HEK293T (cell line): ENCODE measurements around the gene KRT80.

Source experiments
- CTCF ChIA-PET: fragments of 350-600 bp; formaldehyde crosslinking; extraction: SDS; loops from one replicate; lab custom pipeline; 2021; ENCODE audit warnings: antibody characterized with exemption, inconsistent platforms; lab: Yijun Ruan, JAX
- POLR2A ChIA-PET: fragments of 350-600 bp; formaldehyde crosslinking; extraction: SDS; loops from one replicate; lab custom pipeline; 2020; ENCODE audit warnings: antibody characterized with exemption, inconsistent platforms; lab: Yijun Ruan, JAX
- DNase-seq: peaks from one replicate; pipeline ENCODE4 v3.0.0; 2012; ENCODE audit warnings: mixed read lengths; ENCODE audit errors: extremely low spot score
- ARNT ChIP-seq: fragments of 450-650 bp; IDR thresholded peaks from 2 replicates; pipeline ENCODE4 v1.6.1; 2017; ENCODE audit warnings: mild to moderate bottlenecking
- BHLHE40 ChIP-seq: fragments of 450-650 bp; IDR thresholded peaks from 2 replicates; pipeline ENCODE4 v1.6.1; 2016; ENCODE audit warnings: mild to moderate bottlenecking, moderate library complexity, borderline replicate concordance
- CTBP1 ChIP-seq: fragments of 450-650 bp; IDR thresholded peaks from 2 replicates; pipeline ENCODE4 v1.6.1; 2016; ENCODE audit warnings: borderline replicate concordance
- ELF4 ChIP-seq: fragments of 450-650 bp; IDR thresholded peaks from 2 replicates; pipeline ENCODE4 v1.6.1; 2017; ENCODE audit warnings: antibody characterized with exemption
- FOXA1 ChIP-seq: fragments of 450-650 bp; IDR thresholded peaks from 2 replicates; pipeline ENCODE4 v1.6.1; 2016; ENCODE audit warnings: mild to moderate bottlenecking
- FOXK2 ChIP-seq: fragments of 450-650 bp; IDR thresholded peaks from 2 replicates; pipeline ENCODE4 v1.6.1; 2016; ENCODE audit warnings: mild to moderate bottlenecking
- FOXM1 ChIP-seq: fragments of 450-650 bp; IDR thresholded peaks from 2 replicates; pipeline ENCODE4 v1.6.1; 2017; ENCODE audit warnings: mild to moderate bottlenecking, borderline replicate concordance
- HDGF ChIP-seq: fragments of 450-650 bp; IDR thresholded peaks from 2 replicates; pipeline ENCODE4 v1.6.1; 2017; ENCODE audit warnings: antibody characterized with exemption, borderline replicate concordance
- L3MBTL2 ChIP-seq: fragments of 450-650 bp; conservative IDR thresholded peaks from 2 replicates; pipeline ENCODE4 v1.6.1; 2016; ENCODE audit warnings: mild to moderate bottlenecking
- LEF1 ChIP-seq: fragments of 450-650 bp; IDR thresholded peaks from 2 replicates; pipeline ENCODE4 v1.6.1; 2017; ENCODE audit warnings: mild to moderate bottlenecking, borderline replicate concordance
- NFRKB ChIP-seq: fragments of 450-650 bp; IDR thresholded peaks from 2 replicates; pipeline ENCODE4 v1.6.1; 2016; ENCODE audit warnings: mild to moderate bottlenecking, moderate library complexity
- PKNOX1 ChIP-seq: fragments of 450-650 bp; IDR thresholded peaks from 2 replicates; pipeline ENCODE4 v1.6.1; 2016
- SP1 ChIP-seq: fragments of 450-650 bp; IDR thresholded peaks from 2 replicates; pipeline ENCODE4 v1.6.1; 2017
- SUZ12 ChIP-seq: fragments of 450-650 bp; IDR thresholded peaks from 2 replicates; pipeline ENCODE4 v1.6.1; 2016; ENCODE audit warnings: mild to moderate bottlenecking
- TARDBP ChIP-seq: fragments of 450-650 bp; IDR thresholded peaks from 2 replicates; pipeline ENCODE4 v1.6.1; 2016
- ZNF384 ChIP-seq: fragments of 450-650 bp; IDR thresholded peaks from 2 replicates; pipeline ENCODE4 v1.6.1; 2016

KRT80 gene

GRCh38 chr12:52188658-52189057 lies 3.2 kb downstream of the KRT80 start:
- CTCF ChIA-PET, result interaction anchor here (1.1 kb wide), 1 partner anchor 13 kb away, joined by 3 read pairs; no protein-coding TSS in a partner anchor
- TF ChIP-seq PKNOX1, result no peak
- TF ChIP-seq SP1, result no peak
- TF ChIP-seq ZNF384, result no peak
- no peak for TF ChIP-seq BHLHE40
- TF ChIP-seq FOXM1, result no peak
- TF ChIP-seq TARDBP, result no peak
- no peak for TF ChIP-seq ARNT
- no peak for TF ChIP-seq LEF1
- TF ChIP-seq HDGF, result no peak
- TF ChIP-seq CTBP1, result no peak
- TF ChIP-seq ELF4, result no peak
- TF ChIP-seq SUZ12, result no peak
- TF ChIP-seq L3MBTL2, result no peak

GRCh38 chr12:52187640-52188039 lies 4.2 kb downstream of the KRT80 start:
- POLR2A ChIA-PET, result no interaction called here
- TF ChIP-seq LEF1, result no peak
- no peak for TF ChIP-seq L3MBTL2
- no peak for TF ChIP-seq NFRKB
- TF ChIP-seq CTBP1, result no peak
- TF ChIP-seq FOXM1, result no peak
- CTCF ChIA-PET, result interaction anchor here (1.3 kb wide), 1 partner anchor 15 kb away, joined by 4 read pairs; no protein-coding TSS in a partner anchor
- DNase-seq, result no peak

More at GRCh38 chr12:52188658-52189057, 3.2 kb downstream of the KRT80 start:
- no peak for DNase-seq
- POLR2A ChIA-PET, result interaction anchor here (1.0 kb wide), 1 partner anchor 8 kb away, joined by 3 read pairs; no protein-coding TSS in a partner anchor

GRCh38 chr12:52187206-52187605 lies 4.6 kb downstream of the KRT80 start:
- DNase-seq, result no peak
- POLR2A ChIA-PET, result no interaction called here
- CTCF ChIA-PET, result interaction anchor here (1.3 kb wide), 1 partner anchor 14 kb away, joined by 4 read pairs; no protein-coding TSS in a partner anchor
- no peak for TF ChIP-seq LEF1

GRCh38 chr12:52186118-52186840 lies 5.5 kb downstream of the KRT80 start:
- ChIA-PET POLR2A (no interaction called here), CTCF (interaction anchor here (0.7 to 1.6 kb wide), 3 partner anchors 14 to 1843 kb away, joined by 3 to 6 read pairs (median 4); no protein-coding TSS in a partner anchor)
- no peak for DNase-seq
- TF ChIP-seq TARDBP, result no peak
- TF ChIP-seq CTBP1, result no peak
- TF ChIP-seq PKNOX1, result no peak
- no peak for TF ChIP-seq LEF1
- no peak for TF ChIP-seq FOXA1
- TF ChIP-seq SP1, result no peak
- no peak for TF ChIP-seq HDGF
- TF ChIP-seq L3MBTL2, result no peak
- no peak for TF ChIP-seq ELF4
- no peak for TF ChIP-seq ZNF384
- TF ChIP-seq ARNT, result no peak
- no peak for TF ChIP-seq FOXK2
- no peak for TF ChIP-seq SUZ12
- no peak for TF ChIP-seq FOXM1
- TF ChIP-seq BHLHE40, result no peak
- no peak for TF ChIP-seq NFRKB

- TF ChIP-seq SP1, result no peak
- no peak for TF ChIP-seq L3MBTL2
- TF ChIP-seq NFRKB, result no peak
- TF ChIP-seq TARDBP, result no peak
- TF ChIP-seq PKNOX1, result no peak
- TF ChIP-seq SUZ12, result no peak
- TF ChIP-seq CTBP1, result no peak
- no peak for TF ChIP-seq ARNT
- no peak for TF ChIP-seq FOXK2
- no peak for TF ChIP-seq ELF4
- no peak for TF ChIP-seq HDGF
- no peak for TF ChIP-seq BHLHE40
- ChIA-PET CTCF (interaction anchor here (0.7 to 1.6 kb wide), 2 partner anchors 37 to 55 kb away, joined by 4 to 6 read pairs; no protein-coding TSS in a partner anchor), POLR2A (no interaction called here)
- no peak for DNase-seq
Observed at GRCh38 chr12:52185400-52185967, 6.3 kb downstream of the KRT80 start.

- POLR2A ChIA-PET, result no interaction called here
- CTCF ChIA-PET, result no interaction called here
- TF ChIP-seq SP1 (no peak), FOXM1 (no peak), TARDBP (no peak), SUZ12 (no peak)
- DNase-seq, result no peak
Observed at GRCh38 chr12:52184813-52185212, 7.0 kb downstream of the KRT80 start.
